Ramos (cell line): ENCODE measurements around the gene ZDHHC8.

Experiments
- in situ Hi-C: fragments of 300-500 bp; cut with MboI; formaldehyde crosslinking; loops from one replicate; pipeline ENCODE4 v1.14.3; 2022; ENCODE audit warnings: low sequenced_read_pairs; ENCODE audit not compliant: unreplicated experiment

ZDHHC8 gene

DNA sequence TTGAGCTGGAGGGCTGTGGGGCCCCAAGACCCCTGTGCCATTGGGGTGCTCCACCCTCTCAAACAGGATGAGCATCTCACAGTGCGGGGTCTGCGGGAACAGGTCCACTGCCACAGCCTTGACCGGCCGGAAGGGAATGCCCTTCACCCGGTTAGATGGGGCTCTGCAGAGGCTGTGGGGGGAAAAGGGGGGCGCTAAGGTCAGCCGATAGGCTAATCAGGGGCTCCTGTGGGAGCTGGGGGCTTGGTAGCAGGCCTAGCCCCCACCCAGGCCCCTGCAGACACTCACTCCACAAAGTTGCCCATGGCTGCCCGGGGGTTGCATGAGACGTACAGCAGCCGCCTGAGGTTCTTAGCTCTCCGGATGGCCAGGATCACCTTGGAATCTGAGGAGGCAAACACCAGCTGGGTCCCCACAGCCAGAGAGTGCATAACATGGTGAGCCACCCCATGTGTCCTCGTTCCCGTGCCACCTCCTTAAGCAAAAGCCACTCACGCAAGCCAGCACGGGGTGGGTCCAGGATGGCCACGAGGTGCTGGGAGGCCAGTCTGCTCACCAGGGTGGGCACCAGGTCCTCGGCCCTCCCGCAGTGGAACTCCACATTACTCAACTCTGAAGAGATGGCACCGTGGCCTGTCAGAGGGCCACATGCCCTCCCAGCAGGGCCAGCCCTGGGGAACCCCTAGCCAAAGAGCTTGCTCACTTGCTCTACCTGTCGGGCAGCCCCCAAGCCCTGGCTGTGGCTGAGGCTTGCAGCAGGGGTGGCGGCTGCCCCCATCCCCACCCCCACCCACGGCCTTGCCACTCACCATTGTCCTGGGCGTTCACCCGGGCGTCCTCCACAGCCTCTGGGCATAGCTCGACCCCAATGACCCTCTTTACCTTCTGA lies 18.7 kb upstream of the ZDHHC8 start:
- in situ Hi-C loops = no loop called here

- in situ Hi-C loops = no loop called here
Measured at GRCh38 chr22:20113551-20114310, 17.9 kb upstream of the ZDHHC8 start.

DNA sequence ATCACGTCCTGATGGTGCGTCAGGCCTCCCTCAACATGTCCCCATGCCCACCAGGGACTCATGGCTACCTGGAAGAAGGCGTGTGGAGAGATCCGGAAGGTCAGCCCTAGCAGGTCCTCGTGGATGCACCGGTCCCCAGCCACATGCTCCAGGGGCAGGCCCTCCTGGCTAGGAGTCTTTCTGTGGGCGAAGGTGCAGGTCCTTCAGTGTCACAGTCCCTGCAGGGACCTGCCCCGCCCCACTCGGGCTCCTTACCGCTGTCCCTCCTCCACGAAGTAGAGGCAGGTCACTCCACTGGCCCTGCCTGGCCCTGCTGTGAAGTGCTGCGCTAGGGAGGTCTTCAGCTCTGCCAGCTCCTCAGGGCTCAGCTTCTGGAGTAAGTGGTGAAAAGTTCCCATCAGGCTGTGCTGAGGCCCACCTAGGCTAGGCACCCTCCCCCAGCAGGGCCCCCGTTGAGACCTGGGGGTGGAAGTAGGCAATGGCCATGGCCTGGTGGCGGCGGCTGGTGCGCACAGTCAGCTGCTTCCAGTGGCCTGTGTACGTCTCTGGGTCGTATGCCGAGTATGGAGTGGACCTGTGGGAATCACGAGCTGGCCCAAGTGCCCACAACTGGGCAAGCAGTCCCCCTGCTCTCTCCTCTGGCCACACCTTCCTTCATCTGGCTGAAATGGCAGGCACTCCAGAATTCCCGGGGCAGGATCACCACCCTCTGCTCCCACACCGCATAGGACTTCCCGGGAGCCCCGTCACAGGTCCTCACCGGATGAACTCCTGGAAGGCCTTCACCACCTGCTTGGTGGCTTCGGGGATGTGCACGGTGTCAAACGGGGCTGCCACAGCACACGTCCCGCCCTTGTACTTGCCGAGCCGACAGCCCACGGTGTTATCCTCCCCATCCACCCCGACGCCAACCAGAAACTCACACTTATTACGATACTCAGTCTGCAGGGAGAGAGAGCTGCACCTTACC lies 16.8 kb upstream of the ZDHHC8 start:
- in situ Hi-C loops = loop anchor here (5.0 kb wide), 1 partner anchor 142 kb away; no protein-coding TSS in a partner anchor

DNA sequence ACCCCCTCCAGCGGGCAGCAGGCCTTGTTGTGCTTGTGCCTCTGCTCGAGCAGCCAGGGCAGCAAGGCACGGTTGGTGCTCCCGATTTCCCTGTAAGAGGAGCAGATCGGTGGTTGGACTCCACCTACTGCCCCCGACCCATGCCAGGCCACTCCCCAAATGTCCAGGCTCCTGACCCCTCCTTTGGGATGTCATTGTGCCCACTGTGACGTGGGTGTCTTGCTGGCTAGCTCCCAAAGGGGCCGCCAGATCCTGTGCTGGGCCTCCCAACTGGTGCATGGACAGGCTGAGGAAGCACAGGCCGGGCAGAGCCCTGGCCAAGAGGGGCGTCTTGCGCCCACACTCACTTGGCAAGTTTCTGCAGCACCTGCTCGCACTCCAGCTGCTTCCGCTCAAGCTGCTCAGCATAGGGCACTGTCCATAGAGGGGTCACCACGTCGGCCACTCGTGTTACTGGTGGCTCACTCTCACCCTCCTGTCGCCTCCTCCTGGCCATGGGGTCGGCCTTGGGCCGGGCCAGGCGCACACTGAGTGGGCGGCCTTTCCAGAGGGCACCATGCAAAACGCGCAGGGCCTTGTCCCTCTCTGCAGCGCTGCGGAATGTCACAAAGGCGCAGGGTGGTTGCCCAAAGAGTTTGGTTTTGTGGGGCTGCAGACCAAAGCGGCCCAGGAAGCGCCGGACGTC lies 15.8 kb upstream of the ZDHHC8 start, which contains the start of gene RANBP1:
TSS of gene RANBP1 (plus strand) at position 414 of the 685 bp plus-strand sequence. CDS start at position 495, 81 bp downstream.
- in situ Hi-C loops = loop anchor here (5.0 kb wide), 1 partner anchor 144 kb away; no protein-coding TSS in a partner anchor

- in situ Hi-C loops = loop anchor here (5.0 kb wide), 1 partner anchor 144 kb away; no protein-coding TSS in a partner anchor
Measured at GRCh38 chr22:20116376-20116950, 15.1 kb upstream of the ZDHHC8 start.

GRCh38 chr22:20116951-20117632 lies 14.5 kb upstream of the ZDHHC8 start, which contains the start of gene TRMT2A:
TRMT2A (minus strand) TSS chr22:20117226; CDS start chr22:20116906, 320 bp downstream.
- in situ Hi-C loops = loop anchor here (5.0 kb wide), 1 partner anchor 145 kb away; no protein-coding TSS in a partner anchor

DNA sequence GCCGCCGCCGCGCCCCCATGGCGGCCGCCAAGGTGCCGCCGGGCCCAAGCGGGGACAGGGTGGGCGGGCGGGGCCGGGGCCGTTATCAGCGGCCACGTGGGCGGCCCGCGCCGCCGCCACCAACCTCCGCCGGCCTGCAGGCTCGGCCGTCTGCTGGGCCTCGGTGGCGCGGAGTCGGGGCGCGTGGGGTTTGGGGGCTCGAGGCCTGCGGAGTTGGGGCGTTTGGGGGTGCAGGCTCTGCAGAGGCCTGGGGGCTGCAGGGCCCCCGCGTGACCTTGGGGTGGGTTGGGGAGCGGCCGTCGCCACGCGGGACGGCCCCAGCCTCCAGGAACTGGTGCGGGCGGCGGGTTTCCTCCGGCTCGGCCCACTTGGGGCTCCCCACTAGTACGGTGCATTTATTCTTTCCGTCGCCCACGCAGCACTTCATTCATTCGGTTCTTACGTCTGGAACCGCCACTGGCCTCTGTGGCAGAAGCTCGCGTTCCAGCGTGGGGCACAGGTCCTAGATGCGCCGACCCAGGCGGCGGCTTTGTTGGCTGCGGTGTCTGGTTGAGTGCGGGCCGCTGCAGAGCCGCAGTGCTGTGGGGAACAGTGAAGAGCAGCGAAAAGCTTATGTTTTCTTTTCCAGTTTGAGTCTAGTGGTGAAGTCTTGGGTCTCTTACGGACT lies 13.8 kb upstream of the ZDHHC8 start:
- in situ Hi-C loops = loop anchor here (5.0 kb wide), 1 partner anchor 145 kb away; no protein-coding TSS in a partner anchor

DNA sequence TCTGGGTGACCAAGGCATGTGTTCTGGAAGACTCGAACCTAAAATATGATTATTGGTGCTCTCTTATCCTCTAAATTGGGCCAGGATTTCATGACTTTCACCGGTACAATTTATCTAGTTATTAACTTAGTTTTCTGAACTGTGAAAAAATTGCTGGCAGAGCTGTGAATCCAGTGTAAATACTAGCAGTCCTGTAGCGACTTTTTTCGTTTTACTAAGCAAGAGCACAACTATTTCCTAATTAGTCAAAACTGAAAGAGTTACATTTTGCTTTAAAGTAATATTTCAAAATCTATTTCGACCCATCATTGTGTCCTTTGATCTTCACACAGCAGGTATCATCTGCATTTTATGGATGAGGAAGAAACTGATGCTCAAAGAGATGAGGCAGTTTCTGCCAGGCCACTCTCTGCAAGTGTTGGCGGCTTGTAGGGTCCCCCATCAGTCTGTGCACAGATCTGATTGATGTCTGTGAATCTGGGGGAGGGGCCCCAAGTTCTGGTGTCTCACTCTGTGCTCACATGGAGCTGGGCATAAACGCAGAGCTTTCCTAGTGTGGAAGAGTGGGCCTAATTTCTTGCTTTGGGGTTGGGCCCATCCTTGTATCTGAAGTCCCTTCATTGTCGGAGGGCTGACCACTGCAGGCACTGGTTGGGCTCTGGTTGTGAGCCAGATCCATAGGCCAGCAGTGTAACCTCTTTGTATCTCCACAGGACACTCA lies 13.1 kb upstream of the ZDHHC8 start:
- in situ Hi-C loops = loop anchor here (5.0 kb wide), 1 partner anchor 146 kb away; no protein-coding TSS in a partner anchor

DNA sequence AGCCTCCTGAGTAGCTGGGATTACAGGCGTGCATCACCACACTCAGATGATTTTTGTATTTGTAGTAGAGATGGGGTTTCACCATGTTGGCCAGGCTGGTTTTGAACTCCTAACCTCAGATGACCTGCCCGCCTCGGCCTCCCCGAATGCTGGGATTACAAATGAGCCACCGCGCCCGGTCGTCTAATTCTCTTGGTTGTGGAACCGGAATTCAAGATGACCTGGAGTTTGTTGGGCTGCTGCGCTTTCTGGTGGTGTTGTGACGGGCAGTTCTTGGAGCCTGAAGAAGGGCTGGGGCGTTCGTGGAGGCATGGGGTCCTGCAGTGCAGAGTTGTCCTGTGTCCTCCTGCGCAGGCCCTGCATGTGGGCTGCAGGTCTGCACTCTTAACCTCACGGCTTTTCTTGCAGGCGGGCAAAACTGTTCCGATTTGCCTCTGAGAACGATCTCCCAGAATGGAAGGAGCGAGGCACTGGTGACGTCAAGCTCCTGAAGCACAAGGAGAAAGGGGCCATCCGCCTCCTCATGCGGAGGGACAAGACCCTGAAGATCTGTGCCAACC lies 9.7 kb upstream of the ZDHHC8 start:
- in situ Hi-C loops = no loop called here

DNA sequence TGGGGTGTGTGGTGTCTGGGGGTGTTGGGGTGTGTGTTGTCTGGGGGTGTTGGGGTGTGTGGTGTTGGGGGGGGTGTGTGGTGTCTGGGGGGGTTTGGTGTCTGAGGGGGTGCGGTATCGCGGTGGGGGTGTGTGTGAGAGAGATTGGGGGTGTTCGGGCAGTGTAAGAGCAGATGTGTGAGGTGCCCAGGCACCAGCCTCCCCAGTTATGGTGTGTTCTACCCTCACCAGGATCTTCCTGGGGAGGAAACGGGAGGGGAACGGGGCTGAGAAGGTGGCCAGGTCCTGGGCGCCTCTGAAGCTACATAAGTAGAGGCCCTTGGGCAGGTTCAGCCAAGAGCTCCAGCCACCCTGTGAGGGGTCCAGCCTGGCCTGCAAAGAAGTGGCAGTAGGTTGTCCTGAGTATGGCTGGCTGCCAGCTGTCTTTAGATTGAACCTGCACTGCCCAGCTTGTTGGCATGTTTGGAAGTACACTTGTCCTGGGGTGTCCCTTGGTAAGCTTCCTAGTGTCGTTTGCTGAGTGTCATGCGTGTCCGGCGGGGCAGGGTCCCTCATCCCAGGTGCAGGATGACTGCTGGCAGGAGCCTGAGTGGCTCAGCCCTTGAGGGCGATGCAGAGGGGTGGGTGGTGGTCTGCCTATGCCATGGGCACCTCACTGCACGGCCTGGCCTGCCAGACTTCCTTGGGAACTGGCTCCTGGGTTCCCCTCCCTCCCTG lies 8.1 kb upstream of the ZDHHC8 start:
- in situ Hi-C loops = no loop called here

- in situ Hi-C loops = no loop called here
Measured at GRCh38 chr22:20124083-20124787, 7.4 kb upstream of the ZDHHC8 start.

- in situ Hi-C loops = no loop called here
Measured at GRCh38 chr22:20125201-20126174, 6.1 kb upstream of the ZDHHC8 start.

GRCh38 chr22:20126284-20127029 lies 5.1 kb upstream of the ZDHHC8 start:
- in situ Hi-C loops = no loop called here
